GM12891 (cell line): ENCODE measurements around the gene SMURF2.
A peak's percentile ranks its signal among the peaks of the same experiment; 100 is the strongest.

ENCODE experiments used
- DNase-seq: peaks from one replicate; pipeline ENCODE4 v3.0.0; 2011; ENCODE audit warnings: low spot score; ENCODE audit not compliant: insufficient read length
- FAIRE-seq: peaks from 2 replicates; lab custom pipeline; 2011; peaks lifted over from hg19 to GRCh38; lab: Jason Lieb, UNC
- PAX5 ChIP-seq: IDR thresholded peaks from 2 replicates; pipeline ENCODE4 v1.6.1; 2011; ENCODE audit warnings: low read length, moderate library complexity, mild to moderate bottlenecking; ENCODE audit not compliant: insufficient read depth, severe bottlenecking
- POLR2A ChIP-seq: IDR thresholded peaks from 2 replicates; pipeline ENCODE4 v1.6.1; 2011; ENCODE audit warnings: low read depth, low read length, control low read depth
- POLR2AphosphoS5 ChIP-seq: IDR thresholded peaks from 2 replicates; pipeline ENCODE4 v1.6.1; 2011; ENCODE audit warnings: low read depth, low read length, control low read depth
- POU2F2 ChIP-seq: IDR thresholded peaks from 2 replicates; pipeline ENCODE4 v1.6.1; 2011; ENCODE audit warnings: low read depth, mild to moderate bottlenecking, control low read depth, low read length, moderate library complexity
- SPI1 ChIP-seq: IDR thresholded peaks from 2 replicates; pipeline ENCODE4 v1.6.1; 2011; ENCODE audit warnings: low read depth, low read length, control low read depth
- TAF1 ChIP-seq: IDR thresholded peaks from 2 replicates; pipeline ENCODE4 v1.6.1; 2011; ENCODE audit warnings: low read depth, low read length, control low read depth

SMURF2 gene

GRCh38 chr17:64506576-64507412 lies 155.3 kb downstream of the SMURF2 start, which contains the start of gene CEP95:
CEP95 (plus strand) TSS chr17:64506977; CDS start chr17:64507098, 121 bp downstream.
- FAIRE-seq, result peak; percentile 92
- peak; percentile 11 for DNase-seq
- TF ChIP-seq SPI1 (peak; percentile 70), PAX5 (no peak), TAF1 (peak; percentile 87), POLR2A (peak; percentile 72), POU2F2 (peak; percentile 81; the same call in 1 of the 2 replicates), POLR2AphosphoS5 (peak; percentile 76)

GRCh38 chr17:64506201-64506575 lies 155.9 kb downstream of the SMURF2 start, which contains the start of gene DDX5:
DDX5 (minus strand) TSS chr17:64506289; CDS start chr17:64506119, 170 bp downstream.
- FAIRE-seq, result no peak
- TF ChIP-seq SPI1 (no peak), POLR2A (peak; percentile 100), POU2F2 (peak; percentile 94), PAX5 (peak; percentile 11), TAF1 (peak; percentile 99), POLR2AphosphoS5 (peak; percentile 99)
- DNase-seq, result peak; percentile 83

GRCh38 chr17:64505340-64506200 lies 156.5 kb downstream of the SMURF2 start:
- TF ChIP-seq SPI1 (peak; percentile 38; the same call in 1 of the 2 replicates), TAF1 (peak; percentile 85), POLR2AphosphoS5 (no peak; the same call in none of the 2 replicates), PAX5 (no peak), POU2F2 (0 out of 2 replicates have a peak, but pooled peaks have one; percentile 23)
- FAIRE-seq (peak; percentile 28), DNase-seq (peak; percentile 62)

- FAIRE-seq (no peak), DNase-seq (no peak)
- TF ChIP-seq SPI1 (no peak), POU2F2 (no peak), POLR2A (no peak), TAF1 (no peak), POLR2AphosphoS5 (no peak)
These were observed 157.3 kb downstream of the SMURF2 start for GRCh38 chr17:64504769-64505339.

GRCh38 chr17:64503821-64504768 lies 158.0 kb downstream of the SMURF2 start:
- DNase-seq (no peak), FAIRE-seq (no peak)
- TF ChIP-seq POLR2AphosphoS5 (0 out of 2 replicates have a peak, but pooled peaks have one; percentile 2), POLR2A (no peak)

- no peak for DNase-seq
- FAIRE-seq, result no peak
- TF ChIP-seq SPI1 (no peak), TAF1 (no peak), POLR2AphosphoS5 (no peak), POLR2A (no peak), PAX5 (no peak), POU2F2 (no peak)
These were observed 158.8 kb downstream of the SMURF2 start for GRCh38 chr17:64503341-64503740.

- DNase-seq, result no peak
- no peak for TF ChIP-seq SPI1
- TF ChIP-seq PAX5, result no peak
- no peak for TF ChIP-seq TAF1
- no peak; the same call in 1 of the 2 replicates for TF ChIP-seq POLR2AphosphoS5
- TF ChIP-seq POLR2A, result no peak
- TF ChIP-seq POU2F2, result no peak
- FAIRE-seq, result no peak
These were observed 159.3 kb downstream of the SMURF2 start for GRCh38 chr17:64502809-64503208.

GRCh38 chr17:64502021-64502420 lies 160.1 kb downstream of the SMURF2 start:
- FAIRE-seq (no peak), DNase-seq (no peak)
- no peak for TF ChIP-seq POLR2A
- TF ChIP-seq POLR2AphosphoS5, result no peak
- TF ChIP-seq POU2F2, result no peak
- no peak for TF ChIP-seq SPI1
- no peak for TF ChIP-seq PAX5
- no peak for TF ChIP-seq TAF1
